Middle frontal gyrus (tissue), 1 donor: Measurements from ENCODE around the gene PTPRD.

Experiments
- DNase-seq: peaks from one replicate; pipeline ENCODE4 v3.0.0-alpha.2; 2015; ENCODE audit warnings: low spot score; ENCODE audit errors: extremely low spot score

The PTPRD gene

DNA sequence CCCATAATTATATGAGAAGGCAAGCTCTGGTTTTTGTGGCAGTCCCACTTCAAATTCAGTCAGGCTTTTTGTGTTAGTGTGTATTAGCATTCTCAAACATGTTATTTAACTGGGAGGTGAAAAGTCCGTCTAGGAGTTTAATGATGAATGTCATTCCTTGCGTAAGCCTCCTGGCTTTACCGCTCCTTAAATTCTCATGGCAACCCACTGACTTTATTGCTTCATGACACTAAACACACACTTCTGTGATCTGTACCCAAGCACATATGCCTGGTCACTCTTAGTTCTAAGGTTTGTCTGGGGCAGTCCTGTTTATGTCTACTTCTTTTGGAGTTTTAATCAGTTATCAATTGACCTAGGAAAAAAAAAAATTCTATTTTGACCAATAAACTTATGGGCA lies 2135.4 kb downstream of the PTPRD start:
- DNase-seq, result no peak

DNA sequence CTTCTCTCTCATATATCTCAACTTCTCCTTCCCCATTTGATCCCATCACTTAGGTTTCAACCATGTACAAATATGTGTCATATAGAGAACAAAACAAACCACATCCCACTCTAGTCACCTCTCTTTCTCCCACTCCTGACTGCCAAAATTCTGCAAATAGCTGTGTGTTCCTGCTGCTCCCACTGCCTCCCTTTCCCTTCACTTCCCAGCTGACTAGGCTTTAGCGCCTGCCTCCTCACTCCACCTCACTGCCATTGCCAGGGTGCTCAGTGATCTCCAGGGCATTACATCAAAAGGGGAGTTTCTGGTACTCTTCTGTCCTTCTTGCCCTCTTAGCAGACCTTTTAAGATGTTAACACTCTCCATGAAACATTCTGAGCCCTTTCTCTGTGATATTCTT lies 2137.9 kb downstream of the PTPRD start:
- DNase-seq, result no peak

DNA sequence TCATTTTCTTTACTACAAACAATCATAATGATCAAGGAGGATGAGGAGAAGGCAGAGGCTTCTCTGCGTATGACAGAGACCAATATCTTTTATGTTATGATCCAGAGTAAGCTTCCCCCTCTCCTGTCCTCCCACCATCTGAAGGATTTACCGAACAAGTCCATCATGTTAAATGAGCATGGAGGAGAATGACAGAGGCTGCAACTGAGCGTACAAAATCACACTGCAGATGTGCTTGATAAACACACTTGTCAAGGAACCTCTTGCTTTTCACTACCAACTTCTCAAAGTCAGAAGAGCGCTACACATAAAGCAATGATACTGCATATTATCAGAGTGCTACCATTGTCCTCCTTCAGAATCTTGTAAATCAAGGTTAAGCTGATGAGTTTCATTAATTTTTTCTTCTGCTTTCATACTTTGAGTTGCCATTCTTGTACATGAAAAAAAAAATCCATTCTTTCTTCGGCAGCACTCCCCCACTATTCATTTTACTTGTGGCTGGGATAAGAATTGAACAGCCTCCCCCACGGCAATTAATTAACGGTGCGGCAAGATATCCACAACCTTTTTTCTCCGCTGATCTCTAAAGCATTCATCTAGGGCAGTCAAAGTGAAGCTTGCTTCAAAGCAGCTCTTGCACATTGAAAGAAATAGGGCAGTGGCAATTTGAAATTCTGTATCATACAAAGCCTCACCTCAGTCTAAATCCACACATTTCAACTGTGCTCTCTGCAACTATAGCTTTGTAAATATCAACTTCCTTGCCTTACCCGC lies 2139.4 kb downstream of the PTPRD start:
- DNase-seq, result no peak

DNA sequence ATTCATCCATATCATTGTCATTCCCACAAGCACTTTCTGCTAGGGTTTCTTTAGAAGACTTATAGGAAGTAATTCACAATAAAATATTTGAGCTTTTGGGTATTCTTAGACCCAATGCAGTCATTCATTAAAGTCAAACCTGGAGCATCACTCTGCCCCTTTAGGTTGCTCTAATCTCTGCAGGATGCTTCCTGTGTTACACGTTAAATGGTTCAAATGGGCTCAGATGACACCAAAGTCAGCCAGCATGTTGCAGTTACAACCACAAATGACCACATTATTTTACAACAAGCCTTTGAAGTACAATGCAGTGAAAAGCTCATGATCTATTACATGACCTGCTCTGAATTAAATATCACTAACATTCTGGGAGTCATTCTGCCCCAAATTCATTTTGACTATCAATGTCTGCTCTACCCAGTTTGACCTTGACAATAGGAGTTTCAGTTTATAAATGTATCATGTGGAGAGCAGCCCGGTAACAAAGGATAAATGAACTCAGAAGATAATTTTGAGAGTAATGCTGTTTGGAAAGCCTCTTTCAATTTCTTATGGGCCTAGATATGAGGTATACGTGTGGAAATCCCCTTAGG lies 2144.7 kb downstream of the PTPRD start:
- DNase-seq, result no peak

DNA sequence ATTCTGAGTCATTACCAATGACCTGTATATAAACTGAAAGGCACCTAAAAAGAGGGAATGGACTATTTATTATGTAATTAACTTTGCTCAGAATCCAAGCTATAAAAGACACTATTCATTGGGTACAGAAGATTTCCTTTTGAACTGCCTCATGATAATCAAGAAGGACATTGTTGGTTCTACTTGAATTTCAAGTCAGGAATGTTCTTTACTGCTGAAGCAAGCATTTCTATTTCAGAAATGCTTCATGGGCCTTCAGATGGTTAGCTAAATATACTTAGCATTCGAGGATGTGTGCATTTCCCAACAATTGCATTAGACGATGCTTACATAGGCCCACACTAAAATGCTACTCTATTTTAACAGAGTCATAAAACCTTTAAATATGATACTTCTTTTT lies 2155.0 kb downstream of the PTPRD start:
- DNase-seq, result peak; percentile 33

DNA sequence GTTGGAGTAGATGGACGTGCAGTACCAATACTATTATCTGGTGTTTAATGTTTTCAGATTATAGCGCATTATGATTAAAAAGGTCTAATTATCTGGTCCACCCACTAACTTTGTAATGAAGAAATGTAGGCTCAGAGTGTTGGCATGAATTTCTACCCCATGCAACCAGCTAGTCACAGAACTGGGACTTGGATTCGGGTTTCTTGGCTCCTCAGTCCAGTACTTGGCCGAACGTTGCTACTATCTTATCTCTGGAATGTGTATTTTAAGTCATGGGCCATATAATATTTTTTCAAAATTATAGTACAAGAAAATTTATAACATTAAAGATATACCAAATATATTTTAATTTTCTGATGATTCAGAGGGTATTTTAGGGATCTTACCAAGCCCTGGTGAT lies 2155.7 kb downstream of the PTPRD start:
- DNase-seq, result no peak

DNA sequence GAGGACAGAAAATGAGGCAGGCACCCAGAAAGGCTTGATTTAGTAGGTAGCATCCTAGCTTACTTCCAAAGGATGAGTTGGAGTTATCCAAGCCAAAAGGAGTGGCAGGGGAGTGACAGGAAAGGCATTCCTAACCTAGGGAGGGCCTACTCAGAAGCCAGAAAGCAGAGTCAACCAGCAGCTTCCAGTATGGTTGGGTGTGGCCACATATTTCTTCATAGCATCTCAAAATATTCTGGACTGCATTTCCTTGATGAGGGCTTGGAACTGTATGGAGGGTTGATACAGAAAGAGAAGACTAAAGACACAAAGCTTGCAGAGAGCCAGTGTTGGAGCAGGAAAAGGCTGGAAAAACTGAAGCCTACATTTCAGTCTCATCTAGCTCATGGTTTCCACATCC lies 2156.5 kb downstream of the PTPRD start:
- no peak for DNase-seq

DNA sequence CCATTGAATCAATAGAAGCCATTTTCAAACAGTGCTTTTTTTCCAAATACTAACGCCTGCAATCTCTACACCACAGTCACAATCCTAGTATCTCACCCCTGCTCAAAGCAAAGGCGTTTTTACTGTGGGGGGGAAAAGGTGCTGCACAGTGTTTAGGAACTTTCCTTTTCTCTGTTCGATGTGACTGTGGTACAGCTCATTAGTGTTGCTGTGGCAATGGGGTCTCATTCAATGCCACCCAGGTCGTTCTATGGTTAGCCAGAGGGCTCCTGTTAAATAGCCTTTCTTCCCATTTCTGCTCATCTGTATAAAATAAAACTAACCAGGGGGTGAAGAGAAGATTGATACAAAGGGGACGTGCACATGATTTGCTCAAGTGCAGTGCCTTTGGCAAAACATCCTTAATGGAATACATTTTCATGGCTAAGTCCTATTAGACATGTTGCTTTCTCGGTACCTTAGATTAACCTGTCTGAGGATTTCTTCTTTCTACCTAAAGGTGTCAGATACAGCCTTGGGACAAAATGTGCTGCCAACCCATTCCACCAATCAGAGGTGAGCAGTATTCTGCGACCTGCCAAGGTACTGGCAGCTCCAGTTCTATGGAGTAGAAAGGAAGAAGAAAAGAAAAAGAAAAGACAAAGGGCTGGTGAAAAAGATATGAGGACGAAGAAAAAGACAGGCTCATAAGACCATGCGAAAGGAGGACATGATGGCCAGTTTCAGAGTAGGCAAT lies 2161.8 kb downstream of the PTPRD start:
- no peak for DNase-seq

DNA sequence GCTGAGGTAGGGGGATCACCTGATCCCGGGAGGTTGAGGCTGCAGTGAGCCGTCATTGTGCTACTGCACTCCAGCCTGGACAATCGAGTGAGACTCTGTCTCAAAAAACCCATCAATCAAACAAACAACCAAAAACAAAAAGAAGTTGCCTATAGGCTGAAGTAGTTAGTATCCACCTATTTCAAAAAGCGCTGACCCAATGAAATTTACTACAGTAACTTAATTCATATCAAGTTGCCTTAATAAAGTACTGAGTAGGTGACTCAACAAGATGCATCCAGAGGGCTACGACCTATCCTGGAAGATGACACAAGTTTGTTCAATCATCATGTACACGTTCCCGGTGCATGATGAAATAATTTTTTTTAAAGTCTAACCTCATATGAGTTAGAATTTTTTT lies 2164.6 kb downstream of the PTPRD start:
- no peak for DNase-seq

DNA sequence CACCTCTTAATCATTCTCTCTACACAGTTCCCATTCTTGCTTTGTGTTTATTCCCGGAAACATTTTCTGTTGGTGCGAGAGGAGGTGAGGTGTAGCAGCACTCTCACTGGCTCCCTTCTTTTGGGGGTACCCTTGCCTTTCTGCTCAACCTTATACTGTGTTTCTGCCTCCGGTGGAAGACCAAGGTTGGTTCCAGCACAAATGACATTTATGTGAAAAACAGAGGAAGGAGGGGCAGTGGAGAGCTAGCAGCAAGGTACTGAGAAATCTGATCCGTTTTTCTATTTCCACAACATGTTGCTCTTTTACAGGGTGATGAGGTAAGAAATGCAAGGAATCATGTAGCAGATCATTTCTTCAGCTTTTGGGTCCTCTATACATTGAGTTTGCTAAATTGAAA lies 2165.2 kb downstream of the PTPRD start:
- DNase-seq, result no peak

DNA sequence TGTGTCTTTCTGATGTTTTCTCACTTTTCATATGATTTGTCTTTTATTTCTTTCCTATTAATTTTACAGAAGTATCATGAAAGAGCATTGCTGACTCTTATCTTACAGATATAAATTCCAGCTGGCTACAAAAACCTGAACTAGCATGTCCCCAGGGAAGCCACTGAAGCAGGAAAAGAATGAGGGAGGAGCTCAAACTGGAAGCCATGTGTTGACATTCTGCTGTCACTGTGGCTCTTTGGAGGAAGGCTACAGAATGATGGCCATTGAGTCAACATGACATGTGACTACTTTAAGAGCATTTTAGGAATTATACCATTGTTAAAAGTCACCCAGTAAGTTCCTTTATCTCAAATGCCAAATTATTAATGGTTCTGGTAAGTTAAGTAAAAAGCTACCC lies 2174.9 kb downstream of the PTPRD start:
- DNase-seq, result no peak

DNA sequence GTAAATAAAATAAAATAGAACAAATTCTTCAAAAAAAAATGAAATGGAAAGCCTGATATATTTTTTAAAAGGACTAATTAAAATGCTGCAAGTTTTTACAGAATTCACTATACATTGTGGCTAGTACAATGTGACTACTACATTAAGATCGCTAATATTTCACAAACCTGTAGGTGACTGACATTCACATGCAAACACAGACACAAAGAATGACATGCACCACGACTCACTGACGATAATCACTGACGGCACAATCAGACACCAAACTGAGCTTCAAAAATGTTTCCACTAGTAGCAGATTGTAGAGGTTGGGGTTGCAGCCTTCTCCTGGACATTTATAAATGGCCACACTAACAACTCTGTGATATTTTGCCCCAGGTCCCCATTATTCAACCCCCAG lies 2175.5 kb downstream of the PTPRD start:
- DNase-seq, result no peak

DNA sequence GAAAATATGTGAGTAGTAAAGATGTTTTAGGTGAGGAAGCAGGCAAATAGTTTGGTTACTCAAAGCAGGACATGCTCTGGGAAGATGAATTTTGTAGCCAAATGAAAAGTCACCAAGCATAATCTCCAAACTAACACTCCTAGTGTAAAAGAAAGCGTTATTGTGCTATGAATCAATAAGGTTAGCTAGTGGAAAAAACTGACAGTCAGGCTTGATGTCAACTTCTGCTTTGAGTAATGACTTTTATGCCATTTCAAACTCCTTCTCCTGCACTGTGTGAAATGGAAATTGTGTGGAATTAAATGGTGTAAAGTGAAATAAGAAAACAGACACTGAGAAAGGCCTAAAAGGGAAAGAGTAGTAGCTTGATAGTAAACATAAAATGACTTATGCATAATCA lies 2176.0 kb downstream of the PTPRD start:
- DNase-seq, result no peak

DNA sequence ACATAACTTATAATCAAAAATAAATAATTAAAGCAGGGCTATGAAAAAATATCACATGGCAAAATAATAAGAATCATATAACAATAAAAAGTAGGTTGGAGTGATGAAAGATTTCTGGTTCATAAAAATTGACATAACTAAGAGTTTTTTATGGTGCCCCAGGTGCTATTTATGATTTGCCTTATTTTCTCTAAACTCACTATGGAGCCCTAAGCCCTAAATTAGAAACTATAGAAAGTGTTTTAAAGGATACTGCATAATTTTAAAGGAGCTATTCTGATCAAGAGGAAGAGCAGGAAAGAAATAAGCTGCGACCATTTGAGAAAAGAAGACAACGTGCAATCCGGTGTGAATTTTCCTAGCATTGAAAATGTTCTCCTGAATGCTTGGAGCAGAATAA lies 2178.2 kb downstream of the PTPRD start:
- DNase-seq, result no peak

DNA sequence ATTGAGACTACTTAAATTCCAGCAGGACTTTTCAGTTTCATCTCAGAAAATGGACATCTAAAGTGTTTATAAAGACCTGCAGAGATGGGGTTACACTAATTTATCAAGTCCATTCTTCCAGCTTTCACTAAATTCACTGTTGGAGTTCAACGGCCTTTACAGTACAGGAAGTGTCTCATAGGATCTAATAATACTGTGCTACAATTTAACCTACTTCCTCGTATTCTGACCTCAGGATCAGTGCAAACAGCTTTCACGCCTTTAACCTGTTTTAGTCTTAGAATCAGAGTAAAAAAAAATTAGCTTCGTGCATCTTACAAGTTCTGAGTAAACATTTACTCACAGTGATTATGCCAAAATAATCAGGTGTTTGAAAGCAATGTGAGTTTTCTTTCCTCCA lies 2180.6 kb downstream of the PTPRD start:
- DNase-seq, result no peak

DNA sequence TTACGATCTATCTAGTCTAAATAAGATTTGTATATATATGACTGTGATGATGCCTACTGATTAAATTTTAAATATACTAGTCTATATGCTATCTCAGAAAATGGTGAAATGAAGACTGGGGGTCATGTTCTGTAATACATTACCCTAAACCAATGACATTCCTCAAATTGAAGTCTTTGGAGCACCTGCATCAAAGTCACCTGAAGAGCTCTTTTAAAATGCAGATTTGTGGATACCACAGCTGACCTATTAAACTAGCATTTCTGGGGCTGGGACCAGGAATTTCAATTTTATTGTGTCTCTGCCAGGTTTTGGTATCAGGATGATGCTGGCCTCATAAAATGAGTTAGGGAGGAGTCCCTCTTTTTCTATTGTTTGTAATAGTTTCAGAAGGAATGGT lies 2181.3 kb downstream of the PTPRD start:
- no peak for DNase-seq

DNA sequence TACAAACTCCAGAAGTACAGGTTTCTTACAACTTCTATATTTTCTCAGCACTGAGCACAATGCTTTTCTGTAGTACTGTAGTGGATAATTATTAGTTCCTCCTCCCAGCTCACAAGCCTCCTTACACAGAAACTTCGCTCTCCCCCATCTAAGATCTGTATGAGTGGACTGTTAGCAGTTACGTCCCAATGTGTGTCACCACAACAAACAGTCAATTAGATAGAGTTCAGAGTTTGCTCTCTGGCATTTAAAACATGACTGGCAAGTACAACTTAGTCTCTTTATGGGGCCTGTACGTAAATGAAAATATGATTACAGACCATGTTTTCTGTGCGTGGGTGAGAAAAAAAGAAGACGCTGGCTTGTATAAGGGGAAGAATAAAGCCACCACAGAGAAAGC lies 2181.9 kb downstream of the PTPRD start:
- no peak for DNase-seq

DNA sequence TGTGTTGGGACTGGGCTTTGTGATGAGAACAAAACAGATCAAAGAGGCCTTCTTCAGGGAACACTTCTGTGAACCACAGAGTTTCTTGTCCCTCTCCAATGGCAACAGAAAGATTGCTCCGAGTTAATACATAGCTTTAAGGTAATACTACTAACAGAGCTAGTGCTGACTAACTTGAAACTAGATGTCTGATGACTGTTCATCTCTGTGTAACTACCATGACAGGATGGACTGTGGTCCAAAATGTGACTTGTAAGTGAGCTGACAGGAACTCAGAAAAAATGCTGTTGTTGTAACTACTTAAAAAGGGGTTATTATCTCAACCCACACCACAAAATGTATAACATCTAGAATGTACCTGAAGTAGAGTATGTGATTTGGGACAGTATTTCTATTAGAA lies 2183.0 kb downstream of the PTPRD start:
- no peak for DNase-seq

DNA sequence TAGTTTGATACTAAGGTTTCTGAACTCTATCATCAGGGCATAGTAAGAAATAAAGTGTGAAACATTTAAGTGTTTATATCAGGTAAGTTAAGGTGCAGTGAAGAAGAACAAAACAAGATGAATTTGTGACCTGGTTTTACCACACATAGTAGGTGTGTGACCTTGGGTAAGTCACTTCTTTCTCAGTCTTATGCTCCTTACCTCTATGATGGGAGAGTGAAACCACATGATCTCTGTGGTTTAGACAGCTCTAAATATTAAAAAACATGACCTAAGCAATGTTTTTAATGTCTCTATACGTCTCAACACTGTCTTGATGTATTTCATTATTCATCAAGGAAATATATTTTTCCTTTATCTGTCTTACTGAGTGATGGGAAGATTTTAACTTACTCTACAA lies 2183.6 kb downstream of the PTPRD start:
- no peak for DNase-seq

DNA sequence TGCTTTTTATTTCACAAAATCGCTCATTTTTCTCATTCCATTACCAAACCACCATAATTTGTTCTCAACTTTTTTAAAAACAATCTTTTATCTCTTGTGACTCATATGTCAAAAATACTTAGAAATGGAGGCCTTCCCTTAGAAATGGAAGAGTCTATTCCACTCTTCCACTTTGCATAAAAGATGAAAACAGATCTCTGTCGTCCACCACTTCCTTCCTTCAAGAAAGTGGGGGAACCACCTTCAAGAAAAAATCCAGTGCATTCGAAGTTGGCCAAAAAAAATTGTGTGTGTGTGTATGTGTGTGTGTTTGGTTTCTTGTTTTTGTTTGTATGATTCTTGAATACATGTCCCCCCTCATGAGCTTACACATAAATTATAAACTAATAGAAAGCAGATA lies 2184.4 kb downstream of the PTPRD start:
- no peak for DNase-seq

DNA sequence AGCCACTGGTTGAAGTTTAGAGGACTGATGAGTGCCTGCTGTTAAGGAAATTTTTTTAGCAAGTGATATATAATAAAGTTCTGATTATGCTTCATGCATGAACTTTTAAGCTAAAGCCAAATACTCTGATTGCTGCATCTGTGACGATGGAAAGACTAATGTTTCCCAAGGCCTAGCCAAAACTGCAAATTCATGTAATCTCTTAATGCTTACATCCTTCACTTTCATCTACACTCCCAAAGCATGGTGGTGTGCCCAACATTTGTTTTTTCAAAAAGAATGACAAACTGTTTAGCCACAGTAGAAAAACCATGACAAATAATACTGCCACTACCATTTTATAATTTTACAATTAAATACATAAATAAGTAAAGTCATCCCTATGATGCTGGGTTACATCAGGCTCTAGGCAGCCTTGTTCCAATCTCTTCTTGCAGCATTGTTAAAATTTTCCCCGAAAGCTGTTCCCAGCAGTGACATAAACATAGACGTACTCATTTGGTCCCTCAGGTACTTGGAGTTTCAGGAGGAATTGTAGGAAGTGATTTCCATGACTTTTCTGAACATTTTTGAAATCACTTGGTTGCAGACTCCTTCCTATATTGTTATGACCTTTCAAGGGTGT lies 2187.9 kb downstream of the PTPRD start:
- DNase-seq, result no peak

DNA sequence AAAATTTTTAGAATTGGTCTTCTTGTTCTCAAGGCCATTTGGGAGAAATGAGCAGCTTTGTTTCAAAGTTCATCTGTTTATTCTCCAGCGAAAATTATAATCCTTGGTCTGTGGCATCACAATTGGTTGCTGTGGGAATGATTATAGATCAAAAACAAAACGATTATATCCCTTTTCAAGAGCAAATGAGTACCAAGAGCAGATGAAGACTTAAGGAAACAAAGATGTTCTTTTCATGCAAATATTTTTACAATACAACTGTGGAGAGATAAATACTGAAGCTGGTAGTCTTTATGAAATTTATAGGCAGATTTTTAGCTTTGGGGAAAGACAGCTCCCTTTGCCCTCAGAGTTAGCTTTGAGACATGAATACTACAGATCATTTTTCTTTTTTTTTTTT lies 2192.4 kb downstream of the PTPRD start:
- DNase-seq, result no peak
